ENCODE measurements around the gene PCLAF.
"Not testable (repeated sequence)": the region's sequence is repeated elsewhere in the genome, so short reads cannot be mapped to it uniquely, and the experiment has no call there.

- not testable (repeated sequence) for TF ChIP-seq EZH2 (IDR thresholded peaks at IDR 0.05; ENCODE audit: low read length); CTCF (optimal IDR thresholded peaks at IDR 0.05 in 1 of 3, IDR thresholded peaks at IDR 0.05 in 1 of 3, conservative IDR thresholded peaks at IDR 0.05 in 1 of 3; ENCODE audit: extremely low read depth in 1 of 3, insufficient read depth in 2 of 3, low read length in 3 of 3)
Observed at GRCh38 chr15:64326458-64326857, 54.8 kb downstream of the PCLAF start.

All from keratinocyte (primary cell).